ENCODE data around the gene TRAPPC5. TPM values are rescaled to one million over a fixed set of nuclear protein-coding genes. Genes with fewer than 3 reads are reported as not detected.

Gene TRAPPC5
- total RNA-seq, 4 donors from 2014 or later = 12.4 to 156 (median 41.0) TPM

DNA sequence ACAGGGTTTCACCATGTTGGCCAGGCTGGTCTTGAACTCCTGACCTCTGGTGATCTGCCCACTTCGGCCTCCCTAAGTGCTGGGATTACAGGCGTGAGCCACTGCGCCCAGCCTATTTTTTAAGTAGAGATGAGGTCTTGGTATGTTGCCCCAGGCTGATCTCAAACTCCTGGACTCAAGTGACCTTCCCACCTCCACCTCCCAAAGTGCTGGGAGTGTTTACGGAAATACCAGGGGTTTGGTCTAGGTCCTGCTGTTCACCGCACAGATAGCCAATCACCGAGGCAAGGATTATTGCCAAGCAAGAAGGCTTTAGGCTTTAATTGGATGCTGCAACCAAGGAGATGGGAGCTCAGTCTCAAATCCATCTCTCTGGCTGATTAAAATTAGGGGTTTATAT is 39.7 kb downstream of the TRAPPC5 start:
- Histone ChIP-seq H3K27me3 (no peaks in the 10 kb centered on the region), H3K27ac (no peak overlapping the region), H3K36me3 (no peaks in the 10 kb centered on the region), H3K9me3 (no peaks in the 10 kb centered on the region), H3K4me3 (no peak overlapping the region), H3K4me1 (no peaks in the 10 kb centered on the region)
- TF ChIP-seq POLR2A (IDR thresholded peaks at IDR 0.05) = no peak
- TF ChIP-seq, protein P1, sequence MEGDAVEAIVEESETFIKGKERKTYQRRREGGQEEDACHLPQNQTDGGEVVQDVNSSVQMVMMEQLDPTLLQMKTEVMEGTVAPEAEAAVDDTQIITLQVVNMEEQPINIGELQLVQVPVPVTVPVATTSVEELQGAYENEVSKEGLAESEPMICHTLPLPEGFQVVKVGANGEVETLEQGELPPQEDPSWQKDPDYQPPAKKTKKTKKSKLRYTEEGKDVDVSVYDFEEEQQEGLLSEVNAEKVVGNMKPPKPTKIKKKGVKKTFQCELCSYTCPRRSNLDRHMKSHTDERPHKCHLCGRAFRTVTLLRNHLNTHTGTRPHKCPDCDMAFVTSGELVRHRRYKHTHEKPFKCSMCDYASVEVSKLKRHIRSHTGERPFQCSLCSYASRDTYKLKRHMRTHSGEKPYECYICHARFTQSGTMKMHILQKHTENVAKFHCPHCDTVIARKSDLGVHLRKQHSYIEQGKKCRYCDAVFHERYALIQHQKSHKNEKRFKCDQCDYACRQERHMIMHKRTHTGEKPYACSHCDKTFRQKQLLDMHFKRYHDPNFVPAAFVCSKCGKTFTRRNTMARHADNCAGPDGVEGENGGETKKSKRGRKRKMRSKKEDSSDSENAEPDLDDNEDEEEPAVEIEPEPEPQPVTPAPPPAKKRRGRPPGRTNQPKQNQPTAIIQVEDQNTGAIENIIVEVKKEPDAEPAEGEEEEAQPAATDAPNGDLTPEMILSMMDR (IDR thresholded peaks at IDR 0.05) = no peak
- intact Hi-C loops (cut with DNase I; ENCODE audit: low total_unique reads) = no loop called here
- no peak for DNase-seq

GRCh38 chr19:7722231-7722651 is 41.6 kb downstream of the TRAPPC5 start:
- no peak for DNase-seq
- no peaks in the 10 kb centered on the region for H3K9me3 ChIP-seq
- H3K27me3 ChIP-seq = no peaks in the 10 kb centered on the region
- no peaks in the 10 kb centered on the region for H3K36me3 ChIP-seq
- no peak for TF ChIP-seq POLR2A (IDR thresholded peaks at IDR 0.05)
- TF ChIP-seq, protein P1 (IDR thresholded peaks at IDR 0.05) = no peak
- no peak overlapping the region for H3K27ac ChIP-seq
- no peaks in the 10 kb centered on the region for H3K4me1 ChIP-seq
- no peak overlapping the region for H3K4me3 ChIP-seq
- intact Hi-C loops (cut with DNase I; ENCODE audit: low total_unique reads) = no loop called here

GRCh38 chr19:7725791-7726190 is 45.2 kb downstream of the TRAPPC5 start:
- H3K27me3 ChIP-seq = peaks cover 0 to 10% of the 10 kb centered on the region in 2 donors
- intact Hi-C loops (cut with DNase I; ENCODE audit: low total_unique reads) = no loop called here

DNA sequence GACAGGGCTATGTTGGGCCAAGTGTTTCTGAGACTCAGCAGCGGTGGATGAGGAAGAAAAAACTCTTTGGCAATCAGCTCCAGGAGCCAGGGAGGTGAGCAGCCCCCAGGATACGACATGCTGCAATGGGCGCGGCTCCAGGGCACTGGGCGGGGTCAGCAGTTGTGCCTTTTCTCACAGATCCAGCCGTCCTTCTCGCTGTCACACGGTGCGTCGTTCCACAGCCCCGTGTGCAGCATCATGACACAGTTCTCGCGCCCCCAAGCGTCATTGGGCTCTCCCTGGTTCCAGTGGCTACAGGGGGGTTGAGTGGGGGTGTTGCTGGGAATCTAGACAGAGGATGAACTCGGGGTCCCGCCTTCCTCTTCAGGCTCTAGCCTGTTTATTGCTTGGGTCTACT is 48.6 kb downstream of the TRAPPC5 start:
- TF ChIP-seq, protein P1 (IDR thresholded peaks at IDR 0.05) = no peak
- TF ChIP-seq POLR2A (IDR thresholded peaks at IDR 0.05) = no peak
- H3K27me3 ChIP-seq = peaks cover 0 to 10% of the 10 kb centered on the region in 2 donors
- no peak overlapping the region for H3K27ac ChIP-seq
- H3K4me1 ChIP-seq = no peaks in the 10 kb centered on the region
- no peaks in the 10 kb centered on the region for H3K9me3 ChIP-seq
- DNase-seq = no peak
- no peak overlapping the region for H3K4me3 ChIP-seq
- intact Hi-C loops (cut with DNase I; ENCODE audit: low total_unique reads) = no loop called here
- H3K36me3 ChIP-seq = no peaks in the 10 kb centered on the region

More at GRCh38 chr19:7725791-7726190, 45.2 kb downstream of the TRAPPC5 start:
- H3K4me3 ChIP-seq = no peak overlapping the region
- H3K27ac ChIP-seq = no peak overlapping the region
- no peaks in the 10 kb centered on the region for H3K9me3 ChIP-seq
- no peak for DNase-seq
- TF ChIP-seq POLR2A (IDR thresholded peaks at IDR 0.05) = no peak
- TF ChIP-seq, protein P1 (IDR thresholded peaks at IDR 0.05) = no peak
- no peaks in the 10 kb centered on the region for H3K4me1 ChIP-seq
- H3K36me3 ChIP-seq = no peaks in the 10 kb centered on the region

- Histone ChIP-seq H3K36me3 (no peaks in the 10 kb centered on the region), H3K4me1 (no peaks in the 10 kb centered on the region), H3K4me3 (no peak overlapping the region), H3K9me3 (no peaks in the 10 kb centered on the region), H3K27ac (no peak overlapping the region), H3K27me3 (peaks cover 0 to 10% of the 10 kb centered on the region in 2 donors)
- no peak for DNase-seq
- TF ChIP-seq POLR2A (IDR thresholded peaks at IDR 0.05) = no peak
- TF ChIP-seq, protein P1 (IDR thresholded peaks at IDR 0.05) = no peak
- intact Hi-C loops (cut with DNase I; ENCODE audit: low total_unique reads) = no loop called here
These were observed 49.2 kb downstream of the TRAPPC5 start for GRCh38 chr19:7729831-7730285.
